SJSA1 (cell line): ENCODE data around the gene AP1B1. TPM values are rescaled to one million over a fixed set of nuclear protein-coding genes. Genes with fewer than 3 reads are reported as not detected.
A peak's percentile ranks its signal among the peaks of the same experiment; 100 is the strongest.
"Not testable (repeated sequence)": the region's sequence is repeated elsewhere in the genome, so short reads cannot be mapped to it uniquely, and the experiment has no call there.

Experiments
- DNase-seq, 2 experiments: peaks; one replicate each; pipeline ENCODE4 v3.0.0-alpha.2; 2015 to 2020; ENCODE audit warnings: low spot score in 2 of 2, low read depth in 1 of 2
- H3K27ac ChIP-seq: fragments of 250-450 bp; sonication (Bioruptor Pico); 2 replicates; pipeline ENCODE4 v1.5.1; 2020; ENCODE audit warnings: mild to moderate bottlenecking, moderate library complexity
- H3K27me3 ChIP-seq: fragments of 250-450 bp; sonication (Bioruptor Pico); replicated peaks from 2 replicates; pipeline ENCODE4 v1.5.1; 2020; ENCODE audit warnings: mild to moderate bottlenecking, moderate library complexity
- H3K36me3 ChIP-seq: fragments of 250-450 bp; sonication (Bioruptor Pico); 2 replicates; pipeline ENCODE4 v1.5.1; 2020; ENCODE audit warnings: mild to moderate bottlenecking
- H3K4me1 ChIP-seq: fragments of 250-450 bp; sonication (Bioruptor Pico); replicated peaks from 2 replicates; pipeline ENCODE4 v1.6.1; 2021; ENCODE audit warnings: mild to moderate bottlenecking
- H3K4me3 ChIP-seq: fragments of 250-450 bp; sonication (Bioruptor Pico); 2 replicates; pipeline ENCODE4 v1.5.1; 2020; ENCODE audit warnings: mild to moderate bottlenecking
- H3K9me3 ChIP-seq: fragments of 250-450 bp; sonication (Bioruptor Pico); replicated peaks from 2 replicates; pipeline ENCODE4 v1.5.1; 2020; ENCODE audit warnings: mild to moderate bottlenecking
- total RNA-seq: library from RNA; depleted of rRNA; stranded (reverse); fragments of >200 nt; shearing (Covaris generic); gene quantifications from 2 replicates; pipeline ENCODE4 v1.2.3, GENCODE V29; 2014; rRNA removed

Gene AP1B1
- total RNA-seq, result 48.3 and 70.2 TPM in 2 replicates

GRCh38 chr22:29387921-29388758, at the start of gene AP1B1:
TSS of gene AP1B1 (minus strand) at chr22:29388570. CDS start at chr22:29367243, 21,327 bp downstream.
- peak within 1 kb of the TSS; percentile 67 for H3K4me3 ChIP-seq
- peaks cover 9% of the 10 kb centered on the region; the same call in 1 of the 2 replicates for H3K36me3 ChIP-seq
- H3K9me3 ChIP-seq, result no peaks in the 10 kb centered on the region
- H3K27ac ChIP-seq, result no peak within 1 kb of the TSS
- H3K4me1 ChIP-seq, result peaks cover 7% of the 10 kb centered on the region
- H3K27me3 ChIP-seq, result no peaks in the 10 kb centered on the region
- DNase-seq, result peak; percentile 67 to 95

- H3K27ac ChIP-seq, result no peak overlapping the region
- H3K4me3 ChIP-seq, result no peak overlapping the region
- peaks cover 23% of the 10 kb centered on the region for H3K27me3 ChIP-seq
- no peak for DNase-seq
- no peaks in the 10 kb centered on the region for H3K4me1 ChIP-seq
- H3K9me3 ChIP-seq, result no peaks in the 10 kb centered on the region
- no peaks in the 10 kb centered on the region for H3K36me3 ChIP-seq
Observed at GRCh38 chr22:29435236-29436136, 47.1 kb upstream of the AP1B1 start.

GRCh38 chr22:29434288-29434687, 45.9 kb upstream of the AP1B1 start:
- DNase-seq, result no peak
- Histone ChIP-seq H3K9me3 (no peaks in the 10 kb centered on the region), H3K27me3 (peaks cover 35% of the 10 kb centered on the region), H3K4me1 (no peaks in the 10 kb centered on the region), H3K27ac (no peak overlapping the region), H3K4me3 (no peak overlapping the region), H3K36me3 (no peaks in the 10 kb centered on the region)

GRCh38 chr22:29433856-29434255, 45.5 kb upstream of the AP1B1 start:
- Histone ChIP-seq H3K36me3 (no peaks in the 10 kb centered on the region), H3K4me1 (no peaks in the 10 kb centered on the region), H3K9me3 (no peaks in the 10 kb centered on the region), H3K27me3 (peaks cover 36% of the 10 kb centered on the region), H3K27ac (no peak overlapping the region), H3K4me3 (no peak overlapping the region)
- DNase-seq, result no peak

GRCh38 chr22:29431986-29432385, 43.6 kb upstream of the AP1B1 start:
- H3K4me1 ChIP-seq, result no peaks in the 10 kb centered on the region
- peaks cover 36% of the 10 kb centered on the region for H3K27me3 ChIP-seq
- H3K27ac ChIP-seq, result no peak overlapping the region
- no peak for DNase-seq
- no peaks in the 10 kb centered on the region for H3K36me3 ChIP-seq
- H3K9me3 ChIP-seq, result no peaks in the 10 kb centered on the region
- no peak overlapping the region for H3K4me3 ChIP-seq

GRCh38 chr22:29427176-29427760, 38.9 kb upstream of the AP1B1 start:
- no peak for DNase-seq
- Histone ChIP-seq H3K4me3 (no peak overlapping the region), H3K4me1 (no peaks in the 10 kb centered on the region)

GRCh38 chr22:29426476-29426875, 38.1 kb upstream of the AP1B1 start:
- Histone ChIP-seq H3K27ac (no peak overlapping the region), H3K4me1 (no peaks in the 10 kb centered on the region), H3K27me3 (peaks cover 21% of the 10 kb centered on the region), H3K36me3 (no peaks in the 10 kb centered on the region), H3K4me3 (no peak overlapping the region), H3K9me3 (no peaks in the 10 kb centered on the region)
- DNase-seq, result peak in 1 of 2 experiments; percentile 19

More at GRCh38 chr22:29427176-29427760, 38.9 kb upstream of the AP1B1 start:
- Histone ChIP-seq H3K36me3 (no peaks in the 10 kb centered on the region), H3K27me3 (peaks cover 21% of the 10 kb centered on the region), H3K9me3 (no peaks in the 10 kb centered on the region), H3K27ac (no peak overlapping the region)

- not testable (repeated sequence) for DNase-seq, H3K4me3 ChIP-seq, H3K27ac ChIP-seq, H3K9me3 ChIP-seq, H3K36me3 ChIP-seq, H3K4me1 ChIP-seq, H3K27me3 ChIP-seq
Observed at GRCh38 chr22:29418704-29419103, 30.3 kb upstream of the AP1B1 start.

- H3K36me3 ChIP-seq, H3K4me1 ChIP-seq, H3K27me3 ChIP-seq, H3K9me3 ChIP-seq: not testable (repeated sequence)
- DNase-seq, result peak; percentile 69 to 70
- peak overlapping the region; percentile 27; the same call in 1 of the 2 replicates for H3K27ac ChIP-seq
- H3K4me3 ChIP-seq, result peak overlapping the region; percentile 42
Observed at GRCh38 chr22:29414951-29415591, 26.7 kb upstream of the AP1B1 start.

- not testable (repeated sequence) for DNase-seq, H3K9me3 ChIP-seq, H3K36me3 ChIP-seq, H3K4me1 ChIP-seq, H3K27me3 ChIP-seq, H3K4me3 ChIP-seq, H3K27ac ChIP-seq
Observed at GRCh38 chr22:29412772-29413171, 24.4 kb upstream of the AP1B1 start.

GRCh38 chr22:29411569-29412211, 23.3 kb upstream of the AP1B1 start:
- not testable (repeated sequence) for H3K36me3 ChIP-seq, H3K4me1 ChIP-seq, DNase-seq, H3K27ac ChIP-seq, H3K9me3 ChIP-seq, H3K27me3 ChIP-seq, H3K4me3 ChIP-seq

- Histone ChIP-seq H3K27me3 (no peaks in the 10 kb centered on the region), H3K9me3 (no peaks in the 10 kb centered on the region), H3K4me3 (no peak overlapping the region), H3K4me1 (no peaks in the 10 kb centered on the region), H3K36me3 (no peaks in the 10 kb centered on the region), H3K27ac (no peak overlapping the region)
- DNase-seq, result no peak
Observed at GRCh38 chr22:29408940-29409339, 20.6 kb upstream of the AP1B1 start.

GRCh38 chr22:29401538-29401937, 13.2 kb upstream of the AP1B1 start:
- H3K36me3 ChIP-seq, H3K27ac ChIP-seq, H3K4me3 ChIP-seq, DNase-seq, H3K9me3 ChIP-seq, H3K4me1 ChIP-seq, H3K27me3 ChIP-seq: not testable (repeated sequence)
